HepG2 (cell line): Measurements from ENCODE around the gene DRC7. TPM values are rescaled to one million over a fixed set of nuclear protein-coding genes. Genes with fewer than 3 reads are reported as not detected.

Experiments
- FOXO4 ChIP-seq: sonication (generic); formaldehyde crosslinking; conservative IDR thresholded peaks from 2 replicates; pipeline ENCODE4 v1.8.1; 2023; ENCODE audit warnings: missing genetic modification reagents
- FUBP1 ChIP-seq: sonication (generic); formaldehyde crosslinking; IDR thresholded peaks from 2 replicates; pipeline ENCODE4 v1.5.1; 2020; ENCODE audit warnings: missing genetic modification reagents, mild to moderate bottlenecking, borderline replicate concordance
- MXD3 ChIP-seq: IDR thresholded peaks from 2 replicates; pipeline ENCODE4 v1.6.1; 2016; ENCODE audit warnings: mild to moderate bottlenecking, missing biosample characterization, missing genetic modification reagents
- NRL ChIP-seq: sonication (generic); formaldehyde crosslinking; IDR thresholded peaks from 2 replicates; pipeline ENCODE4 v1.5.0; 2020; ENCODE audit warnings: missing genetic modification reagents, mild to moderate bottlenecking, moderate library complexity, borderline replicate concordance
- TRAFD1 ChIP-seq: sonication (generic); formaldehyde crosslinking; IDR thresholded peaks from 2 replicates; pipeline ENCODE4 v1.5.1; 2020; ENCODE audit warnings: missing genetic modification reagents, mild to moderate bottlenecking, borderline replicate concordance
- ZBTB26 ChIP-seq: IDR thresholded peaks from 2 replicates; pipeline ENCODE4 v1.6.1; 2016; ENCODE audit warnings: missing compliant biosample characterization, missing genetic modification reagents, borderline replicate concordance
- ZBTB39 ChIP-seq: sonication (generic); formaldehyde crosslinking; IDR thresholded peaks from 2 replicates; pipeline ENCODE4 v1.5.0; 2020; ENCODE audit warnings: missing genetic modification reagents
- ZNF704 ChIP-seq: sonication (generic); formaldehyde crosslinking; IDR thresholded peaks from 2 replicates; pipeline ENCODE4 v1.8.1; 2023; ENCODE audit warnings: mild to moderate bottlenecking, inconsistent platforms, moderate library complexity, missing genetic modification reagents, borderline replicate concordance
- ZNF710 ChIP-seq: sonication (generic); formaldehyde crosslinking; IDR thresholded peaks from 2 replicates; pipeline ENCODE4 v1.5.0; 2020; ENCODE audit warnings: mild to moderate bottlenecking, missing genetic modification reagents, borderline replicate concordance
- ZNF740 ChIP-seq: sonication (generic); formaldehyde crosslinking; IDR thresholded peaks from 2 replicates; pipeline ENCODE4 v1.4.0; 2020; ENCODE audit warnings: missing genetic modification reagents
- ZSCAN22 ChIP-seq: sonication (generic); formaldehyde crosslinking; IDR thresholded peaks from 2 replicates; pipeline ENCODE4 v1.4.0; 2020; ENCODE audit warnings: mild to moderate bottlenecking, missing genetic modification reagents
- polyA plus RNA-seq, 8 experiments: library from polyadenylated mRNA; depleted of rRNA in 3 of 8; stranded (reverse) in 7 of 8; unstranded in 1 of 8; fragments of >200 nt; fragmentation: Illumina TruSeq in 4 of 8; extraction: Trizol in 4 of 8; gene quantifications; 2 replicates each; pipeline versions ENCODE4 v1.2.1 to v1.2.3, GENCODE V29; 2011 to 2016; ENCODE audit warnings: low read depth in 4 of 8, missing spikeins in 1 of 8, mixed read lengths in 1 of 8; ENCODE audit not compliant: insufficient read depth in 1 of 8
- total RNA-seq, 5 experiments: library from RNA; depleted of rRNA; stranded (reverse); fragments of >200 nt; fragmentation: Illumina TruSeq; extraction: Trizol; gene quantifications; 2 replicates each; pipeline ENCODE4 v1.2.3, GENCODE V29; 2016; ENCODE audit warnings: low read depth in 1 of 5

DRC7 gene
- total and polyA plus RNA-seq, 2 of the 13 experiments (the other 11 are each of a cell fraction or from before 2014, with no cell fraction given), result 2.7 to 3.4 TPM

- TF ChIP-seq ZBTB26 (CRISPR knock-in tag), result no peak
- TF ChIP-seq ZNF740 (CRISPR knock-in tag), result no peak; the same call in 1 of the 2 replicates
- peak; percentile 69; the same call in 1 of the 2 replicates for TF ChIP-seq ZNF710 (CRISPR knock-in tag)
- 0 out of 2 replicates have a peak, but pooled peaks have one; percentile 14 for TF ChIP-seq NRL
- TF ChIP-seq FOXO4 (CRISPR knock-in tag), result 0 out of 2 replicates have a peak, but pooled peaks have one; percentile 66
- no peak for TF ChIP-seq TRAFD1 (CRISPR knock-in tag)
- peak; percentile 64; the same call in 1 of the 2 replicates for TF ChIP-seq MXD3
- no peak for TF ChIP-seq ZSCAN22
- 0 out of 2 replicates have a peak, but pooled peaks have one; percentile 27 for TF ChIP-seq ZNF704
- TF ChIP-seq ZBTB39 (CRISPR knock-in tag), result no peak
- TF ChIP-seq FUBP1 (CRISPR knock-in tag), result no peak
Measured at GRCh38 chr16:57736419-57737351, 42.1 kb downstream of the DRC7 start (continued).
